Loucy (cell line): ENCODE results near the gene SPTLC1.

ENCODE experiments used
- H2AFZ ChIP-seq: fragments of 200-600 bp; sonication (generic); 2 replicates; pipeline ENCODE4 v1.6.0; 2016; ENCODE audit warnings: antibody characterized with exemption, mild to moderate bottlenecking, low read length, moderate library complexity
- H3F3A ChIP-seq: fragments of 200-600 bp; 2 replicates; pipeline ENCODE4 v1.6.0; 2016; ENCODE audit warnings: antibody characterized with exemption, low read depth, mild to moderate bottlenecking
- H3K27me3 ChIP-seq: fragments of 200-600 bp; sonication (generic); 2 replicates; pipeline ENCODE4 v1.6.1; 2014; ENCODE audit warnings: low read length, mild to moderate bottlenecking; ENCODE audit not compliant: insufficient read depth, poor library complexity, severe bottlenecking
- H3K36me3 ChIP-seq: fragments of 200-600 bp; sonication (generic); 2 replicates; pipeline ENCODE4 v1.6.1; 2016; ENCODE audit warnings: low read length; ENCODE audit not compliant: insufficient read depth
- H3K4me1 ChIP-seq: fragments of 200-600 bp; sonication (generic); 2 replicates; pipeline ENCODE4 v1.5.1; 2014; ENCODE audit warnings: low read length, mild to moderate bottlenecking; ENCODE audit not compliant: insufficient read depth, poor library complexity, severe bottlenecking
- H3K4me2 ChIP-seq: fragments of 200-600 bp; sonication (generic); 2 replicates; pipeline ENCODE4 v1.6.0; 2014; ENCODE audit warnings: antibody characterized with exemption, low read length, low read depth, mild to moderate bottlenecking; ENCODE audit not compliant: poor library complexity, severe bottlenecking
- H3K4me3 ChIP-seq: fragments of 200-600 bp; sonication (generic); 2 replicates; pipeline ENCODE4 v1.5.1; 2014; ENCODE audit warnings: low read length, mild to moderate bottlenecking, mixed read lengths; ENCODE audit not compliant: poor library complexity, severe bottlenecking
- H3K79me2 ChIP-seq: fragments of 200-600 bp; sonication (generic); 2 replicates; pipeline ENCODE4 v1.6.1; 2014; ENCODE audit warnings: low read length; ENCODE audit not compliant: insufficient read depth
- H3K9ac ChIP-seq: fragments of 200-600 bp; sonication (generic); 2 replicates; pipeline ENCODE4 v1.6.0; 2014; ENCODE audit warnings: mild to moderate bottlenecking, low read depth, low read length, moderate library complexity; ENCODE audit not compliant: poor library complexity, severe bottlenecking
- H3K9me2 ChIP-seq: fragments of 200-600 bp; sonication (generic); replicated peaks from 2 replicates; pipeline ENCODE4 v1.6.1; 2016; ENCODE audit warnings: low read depth, low read length, mixed read lengths
- H3K9me3 ChIP-seq: fragments of 200-600 bp; sonication (generic); 2 replicates; pipeline ENCODE4 v1.6.1; 2014; ENCODE audit warnings: mild to moderate bottlenecking, antibody characterized with exemption, low read length, low read depth; ENCODE audit not compliant: insufficient read depth
- H4K20me1 ChIP-seq: fragments of 200-600 bp; sonication (generic); 2 replicates; pipeline ENCODE4 v1.6.0; 2014; ENCODE audit warnings: antibody characterized with exemption, low read length, mild to moderate bottlenecking; ENCODE audit not compliant: insufficient read depth, poor library complexity, severe bottlenecking
- EZH2phosphoT487 ChIP-seq: fragments of 200-600 bp; IDR thresholded peaks from 2 replicates; pipeline ENCODE4 v1.6.1; 2018; ENCODE audit warnings: antibody characterized with exemption, mild to moderate bottlenecking, moderate library complexity, borderline replicate concordance
- TF ChIP-seq, protein P1 (sequence below): fragments of 200-600 bp; sonication (generic); conservative IDR thresholded peaks from 2 replicates; pipeline ENCODE4 v1.5.1; 2014; ENCODE audit warnings: mild to moderate bottlenecking, antibody characterized with exemption, low read length

Gene SPTLC1

DNA sequence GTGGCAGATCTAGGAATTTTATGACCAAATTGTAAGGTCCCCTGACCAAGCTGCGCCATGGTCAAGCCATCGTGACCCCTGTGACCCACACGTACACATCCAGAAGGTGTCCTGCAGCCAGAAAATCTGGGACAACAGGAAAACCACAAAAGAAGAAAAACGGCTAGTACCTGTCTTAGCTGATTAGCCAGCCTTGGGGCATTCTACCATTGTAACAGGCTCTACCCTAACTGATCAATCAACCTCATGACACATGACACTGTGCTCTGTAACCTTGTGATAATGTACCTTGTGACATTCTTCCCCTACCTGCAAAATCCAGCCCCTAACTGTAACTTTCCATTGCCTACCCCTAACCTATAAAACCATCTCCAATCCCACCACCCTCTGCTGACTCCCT, 43.6 kb downstream of the SPTLC1 start:
- Histone ChIP-seq H3K79me2 (no peaks in the 10 kb centered on the region), H3K9me3 (no peaks in the 10 kb centered on the region), H3K4me1 (no peaks in the 10 kb centered on the region), H3F3A (no peaks in the 10 kb centered on the region), H3K4me2 (no peak overlapping the region), H3K36me3 (peaks cover 38% of the 10 kb centered on the region; the same call in 1 of the 2 replicates), H3K9ac (no peak overlapping the region), H3K4me3 (no peak overlapping the region), H2AFZ (no peak overlapping the region), H3K27me3 (no peaks in the 10 kb centered on the region), H3K9me2 (no peaks in the 10 kb centered on the region), H4K20me1 (no peaks in the 10 kb centered on the region)
- no peak for TF ChIP-seq EZH2phosphoT487
- TF ChIP-seq, protein P1, sequence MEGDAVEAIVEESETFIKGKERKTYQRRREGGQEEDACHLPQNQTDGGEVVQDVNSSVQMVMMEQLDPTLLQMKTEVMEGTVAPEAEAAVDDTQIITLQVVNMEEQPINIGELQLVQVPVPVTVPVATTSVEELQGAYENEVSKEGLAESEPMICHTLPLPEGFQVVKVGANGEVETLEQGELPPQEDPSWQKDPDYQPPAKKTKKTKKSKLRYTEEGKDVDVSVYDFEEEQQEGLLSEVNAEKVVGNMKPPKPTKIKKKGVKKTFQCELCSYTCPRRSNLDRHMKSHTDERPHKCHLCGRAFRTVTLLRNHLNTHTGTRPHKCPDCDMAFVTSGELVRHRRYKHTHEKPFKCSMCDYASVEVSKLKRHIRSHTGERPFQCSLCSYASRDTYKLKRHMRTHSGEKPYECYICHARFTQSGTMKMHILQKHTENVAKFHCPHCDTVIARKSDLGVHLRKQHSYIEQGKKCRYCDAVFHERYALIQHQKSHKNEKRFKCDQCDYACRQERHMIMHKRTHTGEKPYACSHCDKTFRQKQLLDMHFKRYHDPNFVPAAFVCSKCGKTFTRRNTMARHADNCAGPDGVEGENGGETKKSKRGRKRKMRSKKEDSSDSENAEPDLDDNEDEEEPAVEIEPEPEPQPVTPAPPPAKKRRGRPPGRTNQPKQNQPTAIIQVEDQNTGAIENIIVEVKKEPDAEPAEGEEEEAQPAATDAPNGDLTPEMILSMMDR: no peak

DNA sequence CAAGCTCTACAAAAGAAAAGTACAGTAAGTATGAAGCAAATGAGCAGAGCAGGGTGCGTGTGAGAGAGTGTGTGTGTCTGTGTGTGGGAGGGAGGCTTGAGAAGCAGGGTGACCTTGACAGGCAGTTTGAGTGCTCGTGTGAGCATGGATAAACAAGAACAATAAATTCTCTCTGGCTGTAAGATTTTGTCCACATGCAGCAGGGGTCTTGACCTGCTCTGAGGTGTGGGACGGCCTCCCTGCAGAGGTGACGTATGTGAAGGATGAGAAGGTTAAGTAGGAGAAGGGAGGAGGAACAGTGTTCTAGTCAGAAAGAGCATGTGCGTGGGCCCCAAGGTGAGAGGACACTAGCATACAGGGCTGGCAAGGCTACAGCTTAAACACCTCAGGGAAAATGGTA, 49.0 kb downstream of the SPTLC1 start:
- Histone ChIP-seq H3K36me3 (peaks cover 68% of the 10 kb centered on the region), H3K79me2 (peaks cover 9% of the 10 kb centered on the region; the same call in 1 of the 2 replicates), H3K27me3 (no peaks in the 10 kb centered on the region), H3F3A (no peaks in the 10 kb centered on the region), H3K9me3 (peaks cover 2% of the 10 kb centered on the region; the same call in 1 of the 2 replicates), H3K9me2 (no peaks in the 10 kb centered on the region), H4K20me1 (no peaks in the 10 kb centered on the region), H2AFZ (no peak overlapping the region), H3K4me1 (no peaks in the 10 kb centered on the region), H3K4me3 (no peak overlapping the region), H3K9ac (no peak overlapping the region), H3K4me2 (no peak overlapping the region)
- TF ChIP-seq EZH2phosphoT487: no peak
- TF ChIP-seq, protein P1: no peak

DNA sequence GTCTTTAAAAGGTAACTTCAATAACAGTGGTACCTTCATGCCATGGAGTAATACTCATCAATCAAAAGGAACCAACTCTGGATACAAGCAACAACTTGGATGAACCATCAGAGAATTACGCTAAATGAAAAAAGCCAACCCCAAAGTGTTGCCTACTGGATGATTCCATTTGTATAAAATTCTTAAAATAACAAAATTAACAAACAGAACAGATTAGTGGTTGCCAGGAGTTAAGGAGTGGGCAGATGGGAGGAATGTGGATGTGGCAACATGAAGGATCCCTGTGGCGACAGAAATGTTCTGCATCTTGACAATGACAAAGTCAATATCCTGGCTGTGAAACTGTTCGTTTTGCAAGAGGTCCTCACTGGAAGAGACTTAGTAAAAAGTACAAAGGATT, 50.5 kb downstream of the SPTLC1 start:
- Histone ChIP-seq H3K9me2 (no peaks in the 10 kb centered on the region), H3F3A (no peaks in the 10 kb centered on the region), H3K9me3 (peaks cover 6% of the 10 kb centered on the region; the same call in 1 of the 2 replicates), H3K4me1 (no peaks in the 10 kb centered on the region), H3K4me2 (no peak overlapping the region), H3K79me2 (peaks cover 18% of the 10 kb centered on the region; the same call in 1 of the 2 replicates), H3K4me3 (no peak overlapping the region), H3K27me3 (no peaks in the 10 kb centered on the region), H3K36me3 (peaks cover 67% of the 10 kb centered on the region), H2AFZ (no peak overlapping the region), H3K9ac (no peak overlapping the region), H4K20me1 (no peaks in the 10 kb centered on the region)
- TF ChIP-seq EZH2phosphoT487: no peak
- TF ChIP-seq, protein P1: no peak
